ENCODE results near the gene CCDC57. TPM values are rescaled to one million over a fixed set of nuclear protein-coding genes. Genes with fewer than 3 reads are reported as not detected.

Gene CCDC57
- total and polyA plus RNA-seq, 9 of the 15 experiments (the other 6 are each of a cell fraction or from before 2014, with no cell fraction given): 0.83 to 36.2 (median 13.6) TPM

GRCh38 chr17:82105882-82106687 is 106.6 kb downstream of the CCDC57 start (continued):
- TF ChIP-seq ZNF318 (IDR thresholded peaks at IDR 0.05; ENCODE audit: borderline replicate concordance in 1 of 2, low read depth in 1 of 2) (no peak), BRF2 (IDR thresholded peaks at IDR 0.05; ENCODE audit: borderline replicate concordance, insufficient read depth, insufficient read length) (no peak), POLR3G (IDR thresholded peaks at IDR 0.05; ENCODE audit: extremely low read depth, insufficient read length, insufficient replicate concordance) (no peak), VEZF1 (CRISPR knock-in tag; IDR thresholded peaks at IDR 0.05) (peak; percentile 51; the same call in 1 of the 2 replicates), ETV1 (tag; conservative IDR thresholded peaks at IDR 0.05; ENCODE audit: low read depth) (no peak), DIDO1 (tag; IDR thresholded peaks at IDR 0.05; ENCODE audit: low read depth) (no peak), DEAF1 (CRISPR knock-in tag; IDR thresholded peaks at IDR 0.05) (0 out of 2 replicates have a peak, but pooled peaks have one; percentile 12), SMARCB1 (IDR thresholded peaks at IDR 0.05; ENCODE audit: insufficient read length, low read depth) (no peak), ZNF121 (CRISPR knock-in tag; conservative IDR thresholded peaks at IDR 0.05) (no peak), FUS (optimal IDR thresholded peaks at IDR 0.05; ENCODE audit: low read depth, low read length) (no peak), CHCHD3 (CRISPR knock-in tag; IDR thresholded peaks at IDR 0.05) (no peak)
